Measurements from ENCODE around the gene CTBP2.

Gene CTBP2

GRCh38 chr10:125008689-125009638 lies 151.4 kb downstream of the CTBP2 start:
- no peak overlapping the region for H3K4me3 Mint-ChIP-seq
- no peaks in the 10 kb centered on the region for H3K4me1 Mint-ChIP-seq (ENCODE audit: low read depth)
- H3K27ac Mint-ChIP-seq: no peak overlapping the region
- H3K27me3 Mint-ChIP-seq: peaks cover 3% of the 10 kb centered on the region
- H3K9me3 Mint-ChIP-seq (ENCODE audit: low read depth): no peaks in the 10 kb centered on the region
- H3K36me3 Mint-ChIP-seq: no peaks in the 10 kb centered on the region

- H3K4me3 Mint-ChIP-seq: no peak overlapping the region
- H3K4me1 Mint-ChIP-seq (ENCODE audit: low read depth): no peaks in the 10 kb centered on the region
- H3K27ac Mint-ChIP-seq: no peak overlapping the region
- H3K27me3 Mint-ChIP-seq: peaks cover 3% of the 10 kb centered on the region
- no peaks in the 10 kb centered on the region for H3K36me3 Mint-ChIP-seq
- H3K9me3 Mint-ChIP-seq (ENCODE audit: low read depth): no peaks in the 10 kb centered on the region
These were observed 152.9 kb downstream of the CTBP2 start for GRCh38 chr10:125007436-125007835.

GRCh38 chr10:125006921-125007426 lies 153.4 kb downstream of the CTBP2 start:
- no peaks in the 10 kb centered on the region for H3K36me3 Mint-ChIP-seq
- peaks cover 3% of the 10 kb centered on the region for H3K27me3 Mint-ChIP-seq
- H3K27ac Mint-ChIP-seq: no peak overlapping the region
- H3K4me3 Mint-ChIP-seq: no peak overlapping the region
- H3K4me1 Mint-ChIP-seq (ENCODE audit: low read depth): no peaks in the 10 kb centered on the region
- no peaks in the 10 kb centered on the region for H3K9me3 Mint-ChIP-seq (ENCODE audit: low read depth)

- no peaks in the 10 kb centered on the region for H3K9me3 Mint-ChIP-seq (ENCODE audit: low read depth)
- H3K27me3 Mint-ChIP-seq: peaks cover 3% of the 10 kb centered on the region
- H3K4me3 Mint-ChIP-seq: no peak overlapping the region
- H3K4me1 Mint-ChIP-seq (ENCODE audit: low read depth): no peaks in the 10 kb centered on the region
- no peaks in the 10 kb centered on the region for H3K36me3 Mint-ChIP-seq
- no peak overlapping the region for H3K27ac Mint-ChIP-seq
These were observed 154.1 kb downstream of the CTBP2 start for GRCh38 chr10:125006188-125006680.

GRCh38 chr10:125005312-125006187 lies 154.8 kb downstream of the CTBP2 start:
- Mint-ChIP-seq H3K4me3 (no peak overlapping the region), H3K4me1 (ENCODE audit: low read depth) (no peaks in the 10 kb centered on the region), H3K27ac (no peak overlapping the region), H3K9me3 (ENCODE audit: low read depth) (no peaks in the 10 kb centered on the region), H3K27me3 (peaks cover 2% of the 10 kb centered on the region), H3K36me3 (no peaks in the 10 kb centered on the region)

GRCh38 chr10:125004571-125005311 lies 155.6 kb downstream of the CTBP2 start:
- Mint-ChIP-seq H3K27me3 (no peaks in the 10 kb centered on the region), H3K27ac (no peak overlapping the region)

GRCh38 chr10:125003901-125004467 lies 156.4 kb downstream of the CTBP2 start:
- Mint-ChIP-seq H3K4me3 (no peak overlapping the region), H3K27ac (no peak overlapping the region), H3K9me3 (ENCODE audit: low read depth) (no peaks in the 10 kb centered on the region), H3K36me3 (no peaks in the 10 kb centered on the region), H3K4me1 (ENCODE audit: low read depth) (no peaks in the 10 kb centered on the region), H3K27me3 (no peaks in the 10 kb centered on the region)

More at GRCh38 chr10:125004571-125005311, 155.6 kb downstream of the CTBP2 start:
- H3K4me3 Mint-ChIP-seq: no peak overlapping the region
- no peaks in the 10 kb centered on the region for H3K9me3 Mint-ChIP-seq (ENCODE audit: low read depth)
- no peaks in the 10 kb centered on the region for H3K36me3 Mint-ChIP-seq
- H3K4me1 Mint-ChIP-seq (ENCODE audit: low read depth): no peaks in the 10 kb centered on the region

GRCh38 chr10:125003146-125003900 lies 157.0 kb downstream of the CTBP2 start:
- H3K36me3 Mint-ChIP-seq: no peaks in the 10 kb centered on the region
- H3K27me3 Mint-ChIP-seq: no peaks in the 10 kb centered on the region
- H3K4me1 Mint-ChIP-seq (ENCODE audit: low read depth): no peaks in the 10 kb centered on the region
- H3K27ac Mint-ChIP-seq: no peak overlapping the region
- no peak overlapping the region for H3K4me3 Mint-ChIP-seq
- H3K9me3 Mint-ChIP-seq (ENCODE audit: low read depth): no peaks in the 10 kb centered on the region

- H3K4me1 Mint-ChIP-seq (ENCODE audit: low read depth): no peaks in the 10 kb centered on the region
- no peaks in the 10 kb centered on the region for H3K9me3 Mint-ChIP-seq (ENCODE audit: low read depth)
- H3K4me3 Mint-ChIP-seq: no peak overlapping the region
- H3K27me3 Mint-ChIP-seq: no peaks in the 10 kb centered on the region
- H3K27ac Mint-ChIP-seq: no peak overlapping the region
- H3K36me3 Mint-ChIP-seq: no peaks in the 10 kb centered on the region
These were observed 157.8 kb downstream of the CTBP2 start for GRCh38 chr10:125002423-125003145.

- no peak overlapping the region for H3K27ac Mint-ChIP-seq
- no peak overlapping the region for H3K4me3 Mint-ChIP-seq
- no peaks in the 10 kb centered on the region for H3K27me3 Mint-ChIP-seq
- no peaks in the 10 kb centered on the region for H3K4me1 Mint-ChIP-seq (ENCODE audit: low read depth)
- H3K9me3 Mint-ChIP-seq (ENCODE audit: low read depth): no peaks in the 10 kb centered on the region
- no peaks in the 10 kb centered on the region for H3K36me3 Mint-ChIP-seq
These were observed 158.3 kb downstream of the CTBP2 start for GRCh38 chr10:125002047-125002422.

- Mint-ChIP-seq H3K9me3 (ENCODE audit: low read depth) (no peaks in the 10 kb centered on the region), H3K36me3 (no peaks in the 10 kb centered on the region), H3K27me3 (no peaks in the 10 kb centered on the region), H3K4me3 (no peak overlapping the region), H3K4me1 (ENCODE audit: low read depth) (no peaks in the 10 kb centered on the region), H3K27ac (no peak overlapping the region)
These were observed 158.9 kb downstream of the CTBP2 start for GRCh38 chr10:125001313-125002046.

GRCh38 chr10:125000366-125001312 lies 159.7 kb downstream of the CTBP2 start:
- H3K27me3 Mint-ChIP-seq: no peaks in the 10 kb centered on the region
- H3K9me3 Mint-ChIP-seq (ENCODE audit: low read depth): no peaks in the 10 kb centered on the region
- no peak overlapping the region for H3K4me3 Mint-ChIP-seq
- no peaks in the 10 kb centered on the region for H3K4me1 Mint-ChIP-seq (ENCODE audit: low read depth)
- H3K36me3 Mint-ChIP-seq: no peaks in the 10 kb centered on the region
- no peak overlapping the region for H3K27ac Mint-ChIP-seq

Measured in activated naive CD8-positive, alpha-beta T cell (primary cell).